GM18517 (cell line): ENCODE data around the gene MBNL2.
A peak's percentile ranks its signal among the peaks of the same experiment; 100 is the strongest.

Source experiments
- ATAC-seq: cut with Tn5 transposase; IDR thresholded peaks from one replicate; pipeline ENCODE4 v1.9.1; 2021; ENCODE audit warnings: mild to moderate bottlenecking, moderate library complexity; ENCODE audit not compliant: unreplicated experiment

The MBNL2 gene

DNA sequence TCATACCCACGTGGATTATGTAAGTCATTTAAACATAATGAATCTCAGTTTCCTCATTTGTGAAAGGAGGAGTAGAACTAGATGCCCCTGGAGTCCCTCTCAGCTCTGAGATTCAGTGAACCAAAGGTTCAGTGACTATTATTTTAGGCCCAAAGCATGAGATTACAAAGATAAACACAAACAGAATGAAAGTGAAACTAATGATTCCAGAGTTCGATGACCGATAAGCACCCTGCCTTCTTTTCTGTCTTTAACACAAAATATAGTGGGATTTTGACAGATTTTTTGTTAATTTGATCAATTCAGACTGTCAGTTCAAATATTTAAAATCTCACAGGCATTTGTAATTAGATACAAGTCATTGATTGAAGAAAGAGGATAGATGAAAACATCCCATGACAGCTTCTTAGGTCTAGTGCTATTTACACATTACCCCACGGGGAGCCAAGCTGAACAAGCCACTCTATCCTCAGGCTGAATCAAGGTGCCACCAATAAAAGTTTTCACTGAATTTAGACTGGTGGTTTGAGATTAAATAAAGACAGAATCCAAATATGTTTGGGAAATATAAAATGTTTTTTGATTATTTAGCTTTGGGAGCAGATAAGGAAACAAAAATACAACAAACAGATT, 147.2 kb downstream of the MBNL2 start:
- ATAC-seq = peak; percentile 92

DNA sequence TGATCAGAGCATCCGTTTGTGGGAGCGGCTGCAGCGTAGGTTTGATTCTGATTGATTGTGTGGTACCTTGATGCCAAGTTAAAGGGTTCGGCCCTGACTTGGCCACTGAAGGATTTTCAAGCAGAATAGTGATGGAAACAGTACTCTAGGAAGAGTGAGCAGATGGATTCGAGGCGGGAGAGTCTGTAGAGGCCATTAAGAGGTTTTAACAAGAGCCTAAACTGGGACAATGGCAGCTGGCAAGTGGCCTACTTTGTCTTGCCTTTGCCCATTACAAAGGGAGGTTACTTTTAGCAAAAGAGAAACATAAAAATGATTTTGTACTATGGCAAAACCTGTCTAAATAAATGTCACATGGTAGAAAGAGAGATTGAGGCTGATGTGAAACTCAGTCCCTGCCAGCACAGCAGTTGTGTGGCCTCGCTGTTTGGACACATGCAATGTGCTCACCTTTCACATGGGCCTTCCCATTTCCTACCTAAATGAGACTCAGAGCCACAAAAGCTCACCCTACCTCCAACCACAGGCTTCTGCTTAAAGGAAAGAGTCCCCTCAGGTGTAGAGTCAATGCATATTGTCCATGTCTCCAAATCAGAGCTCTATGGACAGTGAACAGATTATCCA, 149.5 kb downstream of the MBNL2 start:
- no peak for ATAC-seq

GRCh38 chr13:97372936-97373335, 150.8 kb downstream of the MBNL2 start:
- no peak for ATAC-seq

GRCh38 chr13:97373787-97374186, 151.7 kb downstream of the MBNL2 start:
- no peak for ATAC-seq

DNA sequence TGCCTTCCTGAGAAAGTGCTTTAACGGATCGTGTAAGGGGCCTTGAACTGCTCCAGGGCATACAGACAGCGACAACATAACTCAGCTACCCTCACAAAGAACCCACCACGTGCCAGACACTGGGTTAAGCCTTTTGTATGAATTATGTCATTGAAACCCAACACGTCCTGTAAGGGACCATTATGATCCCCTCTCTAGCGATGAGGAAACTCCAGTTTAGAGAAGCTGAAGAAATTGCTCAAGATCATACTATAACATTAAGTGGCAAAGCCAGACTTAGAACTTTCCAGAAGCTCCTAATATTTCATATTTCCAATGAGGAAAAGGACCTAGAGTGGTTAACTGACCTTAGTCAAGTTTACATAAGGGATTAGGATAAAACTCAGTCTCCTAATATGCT, 154.8 kb downstream of the MBNL2 start:
- ATAC-seq = no peak

DNA sequence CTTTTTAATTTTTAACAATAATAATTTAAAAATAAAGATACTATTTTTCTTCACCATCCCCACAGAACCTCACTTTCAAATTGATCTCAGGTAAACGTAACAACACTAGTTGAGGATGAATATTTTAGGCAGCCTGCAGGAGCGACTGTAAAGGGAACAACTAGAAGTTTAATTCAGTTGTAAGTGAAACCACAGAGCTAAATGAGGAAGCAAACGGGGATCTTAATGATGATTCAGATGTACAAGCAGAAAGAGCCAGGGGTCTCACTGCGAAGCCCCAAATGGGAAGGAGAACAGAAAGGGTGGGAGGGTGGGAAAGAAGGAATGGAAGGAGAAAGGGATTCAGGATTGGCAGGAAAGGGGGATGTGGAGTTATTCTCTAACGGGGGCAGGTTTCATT, 157.3 kb downstream of the MBNL2 start:
- ATAC-seq = no peak

DNA sequence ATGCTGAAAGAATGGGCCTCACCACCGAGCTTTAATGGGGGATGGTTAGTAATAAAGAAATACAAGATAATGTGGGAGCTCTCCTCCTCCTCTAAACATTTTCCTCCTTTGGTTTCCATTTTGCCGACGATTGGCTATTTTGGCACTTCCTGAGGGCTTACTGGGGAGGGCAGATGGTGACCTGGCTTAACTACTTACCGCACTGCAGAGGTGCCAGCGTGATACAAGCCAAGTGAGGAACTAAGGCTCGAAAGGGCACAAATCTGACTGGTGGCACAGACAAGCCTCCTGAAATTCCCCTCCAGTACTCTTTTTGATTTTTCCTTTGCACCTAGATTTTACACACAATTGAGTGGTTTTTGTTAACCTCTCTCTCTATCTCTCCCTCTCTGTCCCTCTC, 158.6 kb downstream of the MBNL2 start:
- no peak for ATAC-seq

GRCh38 chr13:97381189-97381588, 159.1 kb downstream of the MBNL2 start:
- ATAC-seq = no peak

DNA sequence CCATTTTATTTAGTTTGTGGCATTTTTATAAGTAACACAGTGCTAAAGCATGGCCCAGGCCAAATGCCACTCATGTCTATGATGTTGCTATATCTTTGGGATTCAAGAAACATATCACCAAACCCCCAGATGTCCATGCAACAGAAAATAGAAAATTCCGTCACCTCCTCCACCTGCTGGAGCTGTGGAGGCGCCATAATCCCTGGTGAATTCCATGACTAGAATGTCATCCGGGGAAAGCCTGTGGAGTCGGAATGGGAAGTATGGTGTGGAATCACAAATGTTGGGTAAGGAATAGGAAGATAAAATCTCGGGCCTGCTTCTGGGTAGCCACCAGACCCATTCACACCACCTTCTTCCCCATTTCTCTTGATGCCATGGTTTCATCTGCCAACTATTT, 160.1 kb downstream of the MBNL2 start:
- ATAC-seq = no peak

DNA sequence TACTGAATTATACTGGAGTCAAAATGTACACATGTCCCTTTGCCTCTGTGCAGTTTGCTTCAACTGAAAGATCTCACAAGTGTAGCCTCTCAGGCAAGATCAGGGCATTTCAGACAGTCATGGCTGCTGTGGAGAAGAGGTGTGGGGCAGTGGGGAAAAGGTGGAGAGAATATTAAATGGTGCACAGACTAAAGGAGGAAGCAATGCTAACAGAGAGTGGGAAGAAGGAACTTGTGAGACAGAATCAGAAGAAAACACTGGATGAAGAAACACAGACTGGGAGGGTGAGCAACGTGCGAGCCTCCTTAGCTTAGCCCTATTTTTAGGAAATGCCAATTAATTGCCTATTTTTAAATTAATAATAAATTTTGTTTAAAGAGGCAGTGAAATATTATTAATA, 162.2 kb downstream of the MBNL2 start:
- no peak for ATAC-seq

DNA sequence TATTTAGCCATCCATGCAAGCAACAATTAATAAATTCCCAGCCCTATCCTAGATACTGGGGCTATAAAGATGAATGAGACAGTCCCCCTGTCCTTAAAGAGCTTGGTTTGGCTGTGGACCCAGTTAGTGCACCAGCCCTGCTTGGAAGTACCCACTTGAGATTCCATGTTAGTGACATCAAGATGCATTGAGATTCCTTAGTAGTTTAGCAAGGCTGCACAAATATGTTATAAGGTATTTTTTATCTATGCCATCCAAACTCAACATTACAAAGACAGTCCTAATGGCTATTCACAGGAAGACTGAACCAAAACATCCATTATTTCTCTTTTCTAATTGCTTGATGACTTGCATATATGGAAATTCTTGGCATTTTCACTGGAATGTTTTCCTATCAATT, 163.0 kb downstream of the MBNL2 start:
- ATAC-seq = no peak

DNA sequence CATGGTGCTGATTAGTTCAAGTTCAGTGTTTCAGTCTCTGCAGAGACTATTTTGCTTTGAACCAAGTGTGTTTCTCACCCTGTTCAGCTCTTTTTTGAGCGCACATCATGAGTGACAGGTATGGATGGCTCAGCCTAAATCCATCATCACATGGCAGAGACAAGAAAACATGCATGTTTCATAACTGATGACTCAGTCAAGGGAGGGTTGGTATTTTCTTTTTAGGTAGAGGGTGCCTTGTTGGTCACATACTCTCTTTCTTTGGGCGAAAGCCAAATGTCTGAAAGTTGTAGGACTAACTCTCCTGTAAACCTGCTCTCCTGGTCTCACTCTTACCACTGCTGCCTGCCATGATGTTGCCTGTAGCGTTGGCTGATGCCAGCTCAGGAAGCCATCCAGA, 163.7 kb downstream of the MBNL2 start:
- no peak for ATAC-seq

DNA sequence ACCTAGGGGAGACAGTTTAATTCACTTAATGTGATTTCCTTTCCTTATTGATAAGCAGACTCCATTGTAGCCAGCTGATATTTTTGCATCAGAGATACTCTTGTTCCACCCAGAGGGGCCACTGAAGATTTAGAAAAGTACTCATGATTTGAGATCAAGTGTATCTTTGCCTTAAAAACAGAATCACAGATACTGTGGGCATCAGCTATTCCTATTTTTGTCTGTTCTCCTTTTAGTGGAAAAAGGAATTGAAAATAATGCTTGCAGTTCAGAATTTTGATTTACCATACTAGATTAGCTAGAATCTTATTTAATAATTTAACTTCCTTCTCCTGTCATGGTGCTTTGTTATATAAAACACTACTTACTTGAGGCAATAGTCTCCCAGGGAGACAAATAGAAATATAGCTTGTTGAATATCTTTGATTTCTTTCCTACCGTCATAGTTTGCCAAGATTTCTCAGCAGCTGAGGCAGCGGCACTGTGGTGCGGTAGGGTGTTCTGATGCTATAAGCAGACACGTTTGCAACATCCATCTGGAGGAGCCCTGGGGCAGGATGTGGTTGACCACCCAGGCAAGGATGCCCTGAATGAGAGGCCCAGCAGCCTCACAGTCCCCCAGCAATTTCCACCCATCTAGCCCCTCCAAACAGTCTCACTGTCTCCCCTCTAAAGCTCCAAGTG, 164.8 kb downstream of the MBNL2 start:
- ATAC-seq = no peak

DNA sequence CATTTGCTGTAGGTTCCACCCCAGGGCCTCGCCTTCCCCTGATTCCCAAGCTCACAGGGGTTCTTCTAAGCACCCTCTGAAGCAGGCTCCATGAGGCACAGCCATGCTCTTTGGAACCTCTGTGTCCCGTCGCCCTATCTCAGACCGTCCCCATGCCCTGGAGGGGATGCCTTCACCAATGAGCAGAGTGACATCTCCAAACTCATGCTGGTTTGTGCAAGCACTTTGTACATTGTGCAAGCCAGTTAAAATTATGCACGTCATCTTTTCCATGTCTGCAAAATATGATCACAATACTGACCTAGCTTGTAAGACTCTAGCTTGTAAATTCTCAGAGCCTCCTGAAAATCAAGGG, 165.3 kb downstream of the MBNL2 start:
- ATAC-seq = no peak

- no peak for ATAC-seq
These were observed 165.8 kb downstream of the MBNL2 start for GRCh38 chr13:97387890-97388289.

DNA sequence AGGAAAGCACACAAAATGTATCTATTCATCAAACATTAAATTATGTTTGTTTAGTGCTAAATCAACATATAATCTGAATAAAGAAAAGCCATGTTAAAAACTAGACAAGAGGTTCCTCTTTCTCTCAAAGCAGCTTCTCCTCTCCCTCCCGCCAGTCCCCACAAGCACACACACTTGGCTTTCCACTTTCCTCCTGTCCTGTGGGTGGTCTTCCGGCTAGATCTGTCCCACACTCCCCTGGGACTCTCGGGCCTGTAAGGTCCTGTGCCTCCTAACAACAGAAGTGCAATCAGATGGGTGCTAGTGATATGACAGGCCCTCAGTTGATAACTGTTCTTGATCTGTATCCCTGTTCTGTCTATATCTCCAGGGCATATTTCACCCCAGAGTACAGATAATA, 166.2 kb downstream of the MBNL2 start:
- ATAC-seq = no peak

DNA sequence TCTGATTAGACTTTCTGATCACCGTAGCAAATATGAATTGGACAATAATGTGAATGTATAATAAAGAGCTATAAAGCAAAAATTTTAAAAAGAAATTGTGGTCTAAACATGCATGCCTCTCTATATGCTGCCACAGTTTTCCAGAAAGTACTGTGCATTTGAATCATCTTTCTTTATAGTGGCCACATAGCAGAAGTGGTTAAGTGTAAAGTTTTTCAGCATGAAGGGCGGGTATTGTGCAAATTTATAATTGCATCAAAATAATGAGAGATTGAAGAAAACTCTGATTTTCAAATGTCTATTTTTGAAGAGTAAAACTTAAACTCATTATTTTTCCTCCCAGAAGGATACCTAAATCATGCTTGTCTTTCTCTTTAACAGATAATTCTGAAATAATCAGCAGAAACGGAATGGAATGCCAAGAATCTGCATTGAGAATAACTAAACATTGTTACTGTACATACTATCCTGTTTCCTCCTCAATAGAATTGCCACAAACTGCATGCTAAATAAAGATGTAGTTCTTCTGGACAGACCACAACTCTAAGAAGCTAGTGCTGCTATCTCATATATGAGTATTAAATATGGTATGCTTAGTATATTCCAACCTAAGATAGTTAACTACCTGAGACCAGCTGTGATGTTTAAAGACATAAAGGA, 168.9 kb downstream of the MBNL2 start:
- no peak for ATAC-seq

DNA sequence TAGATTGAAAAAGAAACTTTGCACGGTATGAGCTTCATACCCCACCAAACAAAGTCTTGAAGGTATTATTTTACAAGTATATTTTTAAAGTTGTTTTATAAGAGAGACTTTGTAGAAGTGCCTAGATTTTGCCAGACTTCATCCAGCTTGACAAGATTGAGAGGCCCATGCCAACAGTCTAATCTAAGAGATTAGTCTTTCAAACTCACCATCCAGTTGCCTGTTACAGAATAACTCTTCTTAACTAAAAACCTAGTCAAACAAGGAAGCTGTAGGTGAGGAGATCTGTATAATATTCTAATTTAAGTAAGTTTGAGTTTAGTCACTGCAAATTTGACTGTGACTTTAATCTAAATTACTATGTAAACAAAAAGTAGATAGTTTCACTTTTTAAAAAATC, 169.9 kb downstream of the MBNL2 start:
- no peak for ATAC-seq

GRCh38 chr13:97394542-97394941, 172.4 kb downstream of the MBNL2 start:
- ATAC-seq = no peak

GRCh38 chr13:97395447-97396136, 173.5 kb downstream of the MBNL2 start:
- no peak for ATAC-seq

- no peak for ATAC-seq
These were observed 175.1 kb downstream of the MBNL2 start for GRCh38 chr13:97397267-97397666.
